ENCODE measurements around the gene PPP1CB.
"Not testable (repeated sequence)": the region's sequence is repeated elsewhere in the genome, so short reads cannot be mapped to it uniquely, and the experiment has no call there.

PPP1CB gene

GRCh38 chr2:28751252-28751955 lies at the start of gene PPP1CB:
Gene PPP1CB (plus strand): TSS chr2:28751830. CDS start chr2:28752125, 295 bp downstream.
- peak; percentile 98 for DNase-seq (ENCODE audit: low spot score)

DNA sequence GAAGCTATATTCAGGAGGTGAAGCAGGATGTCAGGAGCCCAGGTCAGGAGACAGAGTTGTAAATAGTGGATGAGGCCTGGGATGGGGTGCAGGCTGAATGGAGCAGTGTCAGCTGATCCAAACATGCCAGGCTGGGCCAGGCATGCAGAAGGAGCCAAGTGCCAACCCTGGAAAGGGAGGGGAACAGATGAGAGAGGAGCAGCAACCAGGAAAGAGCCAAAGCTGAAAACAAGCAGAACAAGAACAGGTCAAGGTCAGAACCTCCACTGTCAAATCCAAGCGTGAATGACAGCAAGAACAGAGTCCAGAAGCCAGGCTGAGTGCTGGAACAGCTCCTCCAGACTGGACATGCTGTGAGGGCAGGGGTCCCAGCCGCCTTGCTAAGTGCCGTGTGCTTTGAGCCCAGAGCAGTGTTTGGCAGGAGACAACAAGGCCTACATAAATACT lies 49.2 kb upstream of the PPP1CB start:
- DNase-seq (ENCODE audit: low spot score), result no peak

DNA sequence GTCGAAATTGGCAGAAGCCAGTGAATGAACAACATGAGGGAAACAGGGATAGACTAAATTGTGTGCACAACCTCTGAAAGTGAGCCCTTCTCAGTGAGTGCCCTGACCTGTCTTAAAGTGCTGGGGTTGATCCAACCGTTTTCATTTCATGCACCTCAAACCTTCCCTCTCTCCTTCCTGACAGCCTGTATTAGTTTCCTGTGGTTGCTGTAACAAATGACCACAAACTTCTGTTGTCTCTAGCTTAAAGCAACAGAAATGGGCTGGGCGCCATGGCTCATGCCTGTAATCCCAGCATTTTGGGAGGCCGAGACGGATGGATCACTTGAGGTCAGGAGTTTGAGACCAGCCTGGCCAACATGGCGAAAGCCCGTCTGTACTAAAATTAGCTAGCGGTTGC lies 48.8 kb upstream of the PPP1CB start:
- no peak for DNase-seq (ENCODE audit: low spot score)

- no peak for DNase-seq (ENCODE audit: low spot score)
These were observed 47.0 kb upstream of the PPP1CB start for GRCh38 chr2:28704621-28705020.

DNA sequence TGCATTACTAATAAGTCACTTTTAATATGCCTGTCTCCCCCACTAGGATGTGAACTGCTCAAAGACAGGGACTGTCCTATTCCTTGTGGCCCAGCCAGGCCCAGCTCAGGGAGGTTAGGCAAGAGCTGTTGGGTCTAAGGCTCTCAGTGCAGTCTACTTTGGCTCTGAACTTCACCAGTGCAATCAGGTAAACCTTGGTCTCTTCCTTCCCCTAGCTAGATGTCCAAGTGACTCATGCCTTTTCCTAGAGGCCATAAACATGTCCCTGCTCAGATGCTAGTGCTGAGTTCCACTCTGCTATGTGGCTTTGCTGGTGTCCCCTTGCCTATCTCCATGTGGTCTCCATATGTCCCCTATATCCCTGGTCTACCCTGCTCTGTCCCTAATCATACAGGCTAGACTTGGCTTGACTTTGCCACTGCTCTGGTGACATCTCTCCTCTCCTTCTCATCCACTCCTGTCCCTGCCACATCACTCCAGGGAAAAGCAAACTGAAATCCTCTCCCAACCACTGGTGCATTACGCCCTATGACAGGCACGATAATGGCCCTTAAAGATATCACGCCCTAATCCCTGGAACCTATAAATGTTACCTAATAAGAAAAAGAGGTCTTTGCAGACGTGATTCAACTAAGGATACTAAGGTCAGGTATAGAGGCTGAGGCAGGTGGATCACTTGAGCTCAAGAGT lies 45.7 kb upstream of the PPP1CB start:
- no peak for DNase-seq (ENCODE audit: low spot score)

DNA sequence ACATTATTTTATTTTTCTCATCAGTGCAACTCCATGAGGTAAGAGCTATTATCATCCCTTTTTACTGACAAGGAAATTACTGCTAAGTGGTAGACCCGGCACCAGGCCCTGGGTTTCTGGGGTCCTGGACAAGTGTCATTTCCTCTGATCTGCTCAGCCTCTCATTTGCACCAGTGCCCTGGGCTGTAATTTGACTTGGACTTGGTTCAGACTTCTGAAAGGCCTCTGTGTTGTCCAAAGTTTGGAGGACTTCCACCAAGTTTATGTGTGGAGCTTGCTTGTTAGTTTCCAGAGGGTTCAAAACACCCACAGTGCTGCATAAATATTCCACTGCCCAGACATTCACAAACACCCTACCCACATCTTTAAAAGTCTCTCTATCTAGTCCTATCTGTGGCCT lies 44.0 kb upstream of the PPP1CB start:
- no peak for DNase-seq (ENCODE audit: low spot score)

GRCh38 chr2:28709101-28709500 lies 42.5 kb upstream of the PPP1CB start:
- no peak for DNase-seq (ENCODE audit: low spot score)

DNA sequence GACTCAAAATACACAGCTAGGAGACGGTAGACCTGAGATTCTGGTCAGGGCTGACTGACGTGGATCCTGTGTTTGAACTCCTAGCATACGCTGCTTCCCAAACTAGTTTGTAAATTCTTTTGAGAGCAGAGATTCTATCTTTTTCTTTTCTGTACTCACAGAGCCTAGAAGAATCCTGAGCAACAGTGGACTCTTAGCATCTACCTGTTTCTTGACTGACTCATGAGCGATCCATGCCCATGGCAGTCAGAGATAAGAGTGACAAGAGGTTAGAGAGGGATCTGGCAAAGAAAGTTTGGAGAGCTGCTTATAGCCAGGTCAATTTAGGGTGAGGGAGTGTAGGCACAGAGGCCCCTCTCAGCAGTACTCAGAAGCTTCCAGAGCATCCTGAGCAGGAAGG lies 41.1 kb upstream of the PPP1CB start:
- no peak for DNase-seq (ENCODE audit: low spot score)

DNA sequence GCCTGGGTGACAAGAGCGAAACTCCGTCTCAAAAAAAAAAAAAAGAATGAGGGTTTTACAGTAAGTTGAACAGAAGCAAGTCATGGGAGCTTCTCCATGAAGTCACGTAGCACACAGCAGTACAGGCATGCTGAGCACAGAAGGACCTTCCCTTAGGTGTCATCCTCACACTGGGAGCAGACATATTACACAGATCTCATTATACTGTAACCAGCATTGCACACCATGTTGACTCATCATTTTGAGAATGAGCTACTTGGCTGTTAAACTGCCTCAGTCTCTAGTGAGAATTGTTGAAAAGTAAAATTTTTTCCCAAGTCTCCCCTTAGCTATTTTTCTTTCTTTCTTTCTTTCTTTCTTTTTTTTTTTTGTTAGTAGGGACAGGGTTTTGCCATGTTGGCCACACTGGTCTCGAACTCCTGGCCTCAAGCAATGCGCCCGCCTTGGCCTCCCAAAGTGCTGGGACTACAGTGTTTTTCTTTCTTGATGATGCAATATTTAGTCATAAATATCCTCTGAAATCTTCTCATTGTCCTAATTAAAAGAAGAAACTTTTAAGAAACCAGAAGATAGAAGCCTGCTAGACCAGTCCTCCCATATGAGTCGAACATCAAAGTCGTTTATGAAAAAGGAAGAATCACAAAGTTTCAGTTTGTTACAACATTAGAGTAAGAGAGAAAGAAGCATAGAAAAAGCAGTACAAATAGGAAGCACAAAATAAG lies 37.9 kb upstream of the PPP1CB start:
- DNase-seq (ENCODE audit: low spot score), result no peak

DNA sequence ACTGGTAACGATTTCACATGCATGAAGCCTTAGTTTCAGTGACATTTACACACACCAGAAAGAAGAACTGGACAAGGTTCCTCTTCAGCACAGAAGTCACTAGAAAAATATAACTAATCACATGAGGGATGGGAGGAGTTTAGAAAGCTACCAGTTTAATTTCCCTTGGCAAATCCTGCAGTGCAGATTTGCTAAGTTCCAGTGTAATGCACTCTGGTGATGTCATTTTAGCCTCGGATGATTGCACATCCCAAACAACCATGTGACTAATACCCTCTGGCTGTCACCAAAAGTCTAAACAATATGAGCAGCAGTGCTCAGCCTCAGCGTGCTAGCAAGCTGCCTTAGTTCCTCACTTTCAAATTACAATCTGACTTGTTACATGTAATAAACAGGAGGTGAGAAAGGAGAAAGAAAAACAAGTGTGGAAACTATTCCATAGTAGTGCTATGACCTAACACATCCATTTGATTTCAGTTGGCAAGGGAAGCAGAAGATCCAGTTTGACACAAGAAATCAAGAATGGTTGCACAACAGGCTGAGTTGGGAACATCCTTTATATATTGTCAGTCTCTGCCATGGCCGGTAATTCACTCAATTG lies 35.3 kb upstream of the PPP1CB start:
- peak; percentile 35 for DNase-seq (ENCODE audit: low spot score)

- DNase-seq (ENCODE audit: low spot score), result no peak
These were observed 34.3 kb upstream of the PPP1CB start for GRCh38 chr2:28717339-28717758.

- no peak for DNase-seq (ENCODE audit: low spot score)
These were observed 31.3 kb upstream of the PPP1CB start for GRCh38 chr2:28720345-28720744.

GRCh38 chr2:28721601-28722191 lies 29.9 kb upstream of the PPP1CB start:
- DNase-seq (ENCODE audit: low spot score), result no peak

DNA sequence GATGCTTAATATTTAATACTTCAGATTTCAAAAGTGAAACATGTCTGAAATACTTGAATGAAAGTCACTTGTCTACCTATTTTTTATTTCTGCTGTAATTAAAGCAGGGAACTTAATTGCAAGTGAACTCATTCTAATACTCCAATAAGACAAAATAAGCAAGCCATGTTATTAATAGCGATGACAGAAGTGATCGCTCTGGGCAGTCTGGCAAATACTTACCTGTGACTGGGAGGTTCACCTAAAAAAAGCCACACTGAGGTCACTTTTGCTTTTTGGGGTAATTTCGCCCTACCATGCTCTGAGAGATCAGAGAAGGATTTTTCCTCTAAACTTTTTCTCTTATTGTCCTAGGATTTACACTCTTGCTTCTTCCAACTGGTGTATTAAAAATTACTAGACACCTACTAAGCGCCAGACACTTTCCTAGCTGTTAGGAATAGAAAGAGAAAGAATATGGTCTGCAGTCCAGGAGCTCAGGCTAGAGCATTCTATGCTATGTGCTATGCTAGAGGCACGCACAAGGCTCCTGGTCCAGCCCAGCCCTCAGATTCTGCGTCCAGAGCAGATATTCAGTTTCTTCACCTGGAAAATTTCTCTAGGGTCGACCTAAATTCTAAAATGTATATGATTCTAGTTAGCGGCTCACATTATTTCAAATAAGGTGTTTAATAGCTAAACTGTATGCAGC lies 26.5 kb upstream of the PPP1CB start:
- no peak for DNase-seq (ENCODE audit: low spot score)

DNA sequence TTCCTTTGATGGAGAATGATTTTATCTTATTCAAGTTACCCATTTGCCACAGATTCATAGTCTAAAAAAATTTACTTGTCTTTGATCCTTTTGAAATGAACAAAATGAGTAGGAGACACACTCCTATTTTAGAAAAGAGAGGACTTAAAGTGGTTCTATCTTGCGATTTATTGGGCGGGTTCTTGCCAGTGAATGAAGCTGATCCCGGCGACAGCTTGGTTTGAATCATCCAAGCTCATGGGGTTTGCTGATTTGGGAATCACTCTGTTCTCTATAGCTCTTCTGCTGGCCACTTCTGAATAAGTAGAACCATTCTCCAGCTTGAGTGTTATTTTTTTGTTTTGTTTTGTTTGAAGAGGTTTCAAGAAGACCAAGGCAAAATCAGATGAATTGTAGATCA lies 25.5 kb upstream of the PPP1CB start:
- no peak for DNase-seq (ENCODE audit: low spot score)

GRCh38 chr2:28729698-28730097 lies 21.9 kb upstream of the PPP1CB start:
- DNase-seq (ENCODE audit: low spot score), result no peak

DNA sequence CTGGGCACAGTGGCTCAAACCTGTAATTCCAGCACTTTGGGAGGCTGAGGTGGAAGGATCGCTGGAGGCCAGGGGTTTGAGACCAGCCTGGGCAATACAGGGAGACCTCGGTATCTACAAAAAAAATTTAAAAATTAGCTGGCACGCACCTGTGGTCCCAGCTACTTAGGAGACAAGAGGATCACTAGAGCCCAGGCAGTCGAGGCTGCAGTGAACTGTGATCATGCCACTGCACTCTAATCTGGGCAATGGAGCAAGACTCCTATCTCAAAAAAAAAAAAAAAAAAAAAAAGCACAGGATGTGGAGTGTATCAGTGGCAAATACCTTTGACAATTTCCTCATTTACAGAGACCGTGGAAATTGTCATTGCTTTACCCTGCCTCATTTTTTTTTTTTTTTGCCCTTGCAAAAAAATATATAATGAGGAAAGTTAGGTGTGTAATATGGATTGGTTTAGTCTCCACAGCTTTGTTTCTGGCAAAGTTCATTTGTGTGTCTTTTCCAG lies 20.9 kb upstream of the PPP1CB start:
- no peak for DNase-seq (ENCODE audit: low spot score)

- no peak for DNase-seq (ENCODE audit: low spot score)
These were observed 16.1 kb upstream of the PPP1CB start for GRCh38 chr2:28735511-28735910.

DNA sequence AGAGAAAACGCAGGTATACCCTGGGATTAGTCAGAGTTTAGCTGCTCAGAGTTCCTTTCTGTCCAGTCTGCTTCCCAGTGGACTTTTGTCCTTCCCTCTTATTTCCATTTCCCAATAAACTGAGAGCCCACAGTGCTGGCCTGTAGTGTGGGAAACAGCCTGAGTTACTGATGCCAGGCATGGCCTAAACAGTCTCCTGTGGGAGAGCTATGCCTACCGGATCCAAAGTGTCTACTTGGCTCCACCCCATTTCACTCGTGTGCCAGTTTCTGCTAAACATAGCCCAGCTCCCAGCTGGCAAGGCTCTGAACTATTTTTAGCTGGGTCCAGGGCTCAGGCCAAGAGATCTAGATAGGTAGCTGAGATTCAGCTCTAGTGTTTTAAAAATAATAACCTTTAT lies 15.6 kb upstream of the PPP1CB start:
- DNase-seq (ENCODE audit: low spot score), result peak; percentile 51

GRCh38 chr2:28737655-28738054 lies 14.0 kb upstream of the PPP1CB start:
- no peak for DNase-seq (ENCODE audit: low spot score)

DNA sequence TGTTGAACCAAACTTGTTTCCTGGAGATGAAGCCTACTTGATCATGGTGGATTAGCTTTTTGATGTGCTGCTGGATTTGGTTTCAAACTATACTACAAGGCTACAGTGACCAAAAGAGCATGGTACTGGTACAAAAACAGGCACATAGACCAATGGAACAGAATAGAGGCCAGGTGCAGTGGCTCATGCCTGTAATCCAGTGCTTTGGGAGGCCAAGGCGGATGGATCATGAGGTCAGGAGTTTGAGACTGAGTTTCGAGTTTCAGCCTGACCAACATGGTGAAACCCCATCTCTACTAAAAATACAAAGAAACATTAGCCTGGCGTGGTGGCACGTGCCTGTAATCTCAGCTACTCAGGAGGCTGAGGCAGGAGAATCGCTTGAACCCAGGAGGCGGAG lies 9.0 kb upstream of the PPP1CB start:
- not testable (repeated sequence) for DNase-seq (ENCODE audit: low spot score)

Measured in D341Med (cell line).